GM23338 (cell line): ENCODE data around the gene DMRT2. TPM values are rescaled to one million over a fixed set of nuclear protein-coding genes. Genes with fewer than 3 reads are reported as not detected.

ENCODE experiments used
- ATAC-seq: fragments of 200-7000 bp; cut with Tn5 transposase; 3 replicates; pipeline ENCODE4 v1.9.1; 2020
- DNase-seq: peaks from one replicate; pipeline ENCODE4 v3.0.0-alpha.2; 2015; ENCODE audit warnings: low spot score
- H2AFZ ChIP-seq: fragments of 200-600 bp; sonication (generic); 2 replicates; pipeline ENCODE4 v1.8.0; 2016; ENCODE audit warnings: antibody characterized with exemption, mild to moderate bottlenecking, moderate library complexity
- H3F3A ChIP-seq: fragments of 200-600 bp; sonication (generic); replicated peaks from 2 replicates; pipeline ENCODE4 v1.8.0; 2017; ENCODE audit warnings: antibody characterized with exemption, mixed run types, low read depth
- H3K27ac ChIP-seq: fragments of 200-600 bp; sonication (generic); 2 replicates; pipeline ENCODE4 v1.6.1; 2016; ENCODE audit warnings: low read depth
- H3K27me3 ChIP-seq: fragments of 200-600 bp; sonication (generic); 2 replicates; pipeline ENCODE4 v1.8.0; 2016; ENCODE audit warnings: mild to moderate bottlenecking, mixed run types, moderate library complexity; ENCODE audit not compliant: insufficient read depth
- H3K36me3 ChIP-seq: fragments of 200-600 bp; sonication (generic); 2 replicates; pipeline ENCODE4 v1.8.0; 2016; ENCODE audit warnings: mild to moderate bottlenecking; ENCODE audit not compliant: insufficient read depth
- H3K4me1 ChIP-seq: fragments of 200-600 bp; sonication (generic); 2 replicates; pipeline ENCODE4 v1.8.0; 2016; ENCODE audit warnings: mild to moderate bottlenecking, moderate library complexity; ENCODE audit not compliant: insufficient read depth
- H3K4me2 ChIP-seq: fragments of 200-600 bp; sonication (generic); 2 replicates; pipeline ENCODE4 v1.7.1; 2017; ENCODE audit warnings: mixed run types
- H3K4me3 ChIP-seq: fragments of 200-600 bp; sonication (generic); 2 replicates; pipeline ENCODE4 v1.6.1; 2016; ENCODE audit warnings: mixed run types
- H3K79me2 ChIP-seq: fragments of 200-600 bp; sonication (generic); replicated peaks from 2 replicates; pipeline ENCODE4 v1.8.0; 2017; ENCODE audit warnings: mild to moderate bottlenecking; ENCODE audit not compliant: insufficient read depth
- H3K9me2 ChIP-seq: fragments of 200-600 bp; sonication (generic); 2 replicates; pipeline ENCODE4 v1.8.0; 2017; ENCODE audit not compliant: insufficient read depth
- H4K20me1 ChIP-seq: fragments of 200-600 bp; sonication (generic); replicated peaks from 2 replicates; pipeline ENCODE4 v1.8.0; 2017; ENCODE audit warnings: mild to moderate bottlenecking; ENCODE audit not compliant: insufficient read depth
- H3K27ac Mint-ChIP-seq: 2 replicates; pipeline ENCODE4 v1.8.0; 2020; ENCODE audit warnings: inconsistent platforms, mild to moderate bottlenecking, moderate library complexity, mixed read lengths
- H3K27me3 Mint-ChIP-seq: 3 replicates; pipeline ENCODE4 v1.8.0; 2022; ENCODE audit warnings: low read depth, mild to moderate bottlenecking, moderate library complexity, mixed read lengths, inconsistent platforms; ENCODE audit not compliant: insufficient read depth, poor library complexity
- H3K36me3 Mint-ChIP-seq: 3 replicates; pipeline ENCODE4 v1.8.0; 2021; ENCODE audit warnings: low read depth, mild to moderate bottlenecking, inconsistent platforms, moderate library complexity, mixed read lengths
- H3K4me1 Mint-ChIP-seq: 3 replicates; pipeline ENCODE4 v1.8.0; 2020; ENCODE audit warnings: mild to moderate bottlenecking, inconsistent platforms, mixed read lengths
- H3K4me3 Mint-ChIP-seq: 3 replicates; pipeline ENCODE4 v1.8.0; 2021; ENCODE audit warnings: moderate library complexity, mild to moderate bottlenecking, inconsistent platforms, mixed read lengths
- H3K9me3 Mint-ChIP-seq: 3 replicates; pipeline ENCODE4 v1.8.0; 2020; ENCODE audit warnings: moderate library complexity, mild to moderate bottlenecking, inconsistent platforms, mixed read lengths
- CREB1 ChIP-seq: fragments of 250-450 bp; sonication (Bioruptor Pico); IDR thresholded peaks from 2 replicates; pipeline ENCODE4 v1.5.0; 2020; ENCODE audit warnings: low read depth, mild to moderate bottlenecking, moderate library complexity
- CTCF ChIP-seq, 2 experiments: fragments of 200-600 bp in 1 of 2; sonication (generic) in 1 of 2; conservative IDR thresholded peaks; 2 replicates each; pipeline versions ENCODE4 v1.5.1 to v1.6.1; 2016 to 2017; ENCODE audit warnings: antibody characterized with exemption in 2 of 2, low read depth in 2 of 2, mild to moderate bottlenecking in 2 of 2, moderate library complexity in 1 of 2
- ETS1 ChIP-seq: IDR thresholded peaks from 2 replicates; pipeline ENCODE4 v1.6.1; 2016; ENCODE audit warnings: antibody characterized with exemption
- EZH2 ChIP-seq: fragments of 200-600 bp; sonication (generic); IDR thresholded peaks from one replicate; pipeline ENCODE4 v1.8.0; 2017; ENCODE audit warnings: antibody characterized with exemption, mild to moderate bottlenecking, low read depth; ENCODE audit not compliant: unreplicated experiment
- EZH2phosphoT487 ChIP-seq: fragments of 200-600 bp; sonication (generic); IDR thresholded peaks from one replicate; pipeline ENCODE4 v1.8.1; 2018; ENCODE audit warnings: antibody characterized with exemption; ENCODE audit not compliant: unreplicated experiment
- JUNB ChIP-seq: IDR thresholded peaks from one replicate; pipeline ENCODE4 v1.6.1; 2016; ENCODE audit warnings: antibody characterized with exemption; ENCODE audit not compliant: unreplicated experiment
- NANOG ChIP-seq: IDR thresholded peaks from 2 replicates; pipeline ENCODE4 v1.6.1; 2016; ENCODE audit warnings: antibody characterized with exemption, borderline replicate concordance
- POLR2AphosphoS5 ChIP-seq: IDR thresholded peaks from 2 replicates; pipeline ENCODE4 v1.6.1; 2016; ENCODE audit warnings: antibody characterized with exemption, low read depth
- REST ChIP-seq: IDR thresholded peaks from one replicate; pipeline ENCODE4 v1.6.1; 2018; ENCODE audit warnings: antibody characterized with exemption; ENCODE audit not compliant: unreplicated experiment
- STAT1 ChIP-seq: IDR thresholded peaks from one replicate; pipeline ENCODE4 v1.6.1; 2016; ENCODE audit warnings: antibody characterized with exemption; ENCODE audit not compliant: unreplicated experiment
- ZNF114 ChIP-seq: fragments of 250-450 bp; sonication (Bioruptor Pico); IDR thresholded peaks from 2 replicates; pipeline ENCODE4 v1.5.0; 2020; ENCODE audit warnings: mild to moderate bottlenecking, moderate library complexity
- ZNF331 ChIP-seq: fragments of 250-450 bp; sonication (Bioruptor Pico); IDR thresholded peaks from 2 replicates; pipeline ENCODE4 v1.5.0; 2020; ENCODE audit warnings: low read depth, mild to moderate bottlenecking, moderate library complexity
- ZNF462 ChIP-seq: fragments of 250-450 bp; sonication (Bioruptor Pico); IDR thresholded peaks from 2 replicates; pipeline ENCODE4 v1.5.0; 2020; ENCODE audit warnings: mild to moderate bottlenecking, moderate library complexity
- polyA plus RNA-seq: library from polyadenylated mRNA; unstranded; fragments of >200 nt; fragmentation: Nextera tagmentation; extraction: Ambion mirVana; gene quantifications from 2 replicates; pipeline ENCODE4 v1.2.1, GENCODE V29; 2016
- total RNA-seq: library from RNA; depleted of rRNA; stranded (reverse); fragments of >200 nt; shearing (Covaris generic); gene quantifications from 2 replicates; pipeline ENCODE4 v1.2.3, GENCODE V29; 2014

Gene DMRT2
- total and polyA plus RNA-seq, 2 experiments from 2014 or later, result not detected

GRCh38 chr9:1024112-1024511 is 26.0 kb upstream of the DMRT2 start:
- H3K36me3 Mint-ChIP-seq, result peaks cover 3% of the 10 kb centered on the region; the same call in 2 of the 3 replicates
- H3K27ac Mint-ChIP-seq, result no peak overlapping the region
- Histone ChIP-seq H3K27me3 (no peaks in the 10 kb centered on the region), H4K20me1 (no peaks in the 10 kb centered on the region), H3K27ac (no peak overlapping the region), H3K9me2 (no peaks in the 10 kb centered on the region), H3K36me3 (no peaks in the 10 kb centered on the region), H3F3A (no peaks in the 10 kb centered on the region), H3K4me1 (no peaks in the 10 kb centered on the region), H3K4me2 (no peak overlapping the region), H3K79me2 (no peaks in the 10 kb centered on the region), H3K4me3 (no peak overlapping the region), H2AFZ (no peak overlapping the region)
- DNase-seq (no peak), ATAC-seq (no peak)
- TF ChIP-seq REST, result no peak
- no peak for TF ChIP-seq JUNB
- TF ChIP-seq POLR2AphosphoS5, result no peak
- no peak for TF ChIP-seq ETS1
- no peak for TF ChIP-seq NANOG
- TF ChIP-seq CTCF (conservative IDR thresholded peaks at IDR 0.05; ENCODE audit: low read depth in 2 of 2), result no peak
- no peak for TF ChIP-seq ZNF114 (CRISPR knock-in tag)
- TF ChIP-seq ZNF331, result no peak
- TF ChIP-seq EZH2, result no peak
- TF ChIP-seq STAT1, result no peak
- TF ChIP-seq CREB1, result no peak
- no peak for TF ChIP-seq EZH2phosphoT487
- TF ChIP-seq ZNF462, result no peak
- H3K4me3 Mint-ChIP-seq, result no peak overlapping the region
- peaks cover 2% of the 10 kb centered on the region for H3K27me3 Mint-ChIP-seq
- H3K9me3 Mint-ChIP-seq, result peaks cover 19% of the 10 kb centered on the region; the same call in 2 of the 3 replicates
- no peaks in the 10 kb centered on the region for H3K4me1 Mint-ChIP-seq
